IPS DF 4.7 (cell line): ENCODE data around the gene NATD1.

Source experiments
- DNase-seq: peaks from one replicate; pipeline ENCODE4 v3.0.0-alpha.2; 2013; ENCODE audit warnings: low spot score; ENCODE audit errors: extremely low read depth

The NATD1 gene

GRCh38 chr17:21289902-21290571, 36.8 kb upstream of the NATD1 start:
- no peak for DNase-seq

DNA sequence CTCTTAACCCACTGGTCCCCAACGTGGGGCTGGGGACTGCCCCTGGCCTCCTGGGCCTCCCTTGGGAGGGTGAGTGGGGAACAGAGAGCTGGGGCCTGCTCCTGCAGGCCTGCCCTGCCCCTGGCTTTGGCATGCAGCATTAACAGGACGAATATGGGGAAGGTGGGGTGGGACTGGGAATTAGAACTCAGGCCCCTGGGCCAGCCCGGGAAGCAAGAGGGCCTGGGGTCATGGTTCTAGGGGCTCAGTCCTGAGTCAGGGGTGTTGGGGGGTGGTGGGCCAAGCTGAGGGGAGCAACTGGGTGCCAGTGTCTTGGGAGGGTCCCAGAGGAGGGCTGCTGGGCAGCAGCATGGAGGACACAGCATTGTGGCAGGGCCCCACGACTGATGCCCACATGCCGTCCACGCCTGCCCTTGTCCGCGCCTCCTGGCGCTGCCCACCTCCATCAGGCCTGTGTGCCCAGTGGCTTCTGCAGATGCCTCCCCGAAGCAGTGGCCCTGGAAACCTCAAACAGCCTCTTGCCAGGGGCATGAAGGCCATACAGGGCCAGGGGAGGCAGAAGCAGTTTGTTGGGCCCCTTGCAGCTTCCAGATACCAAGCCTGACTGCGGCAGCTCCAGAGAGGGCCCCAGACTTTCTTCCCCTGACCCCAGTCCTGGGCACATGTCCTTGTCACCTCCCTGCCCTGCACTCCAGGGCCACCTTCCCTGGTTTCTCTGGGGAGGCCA, 36.1 kb upstream of the NATD1 start:
- no peak for DNase-seq

- no peak for DNase-seq
Measured at GRCh38 chr17:21288571-21289017, 35.4 kb upstream of the NATD1 start.

DNA sequence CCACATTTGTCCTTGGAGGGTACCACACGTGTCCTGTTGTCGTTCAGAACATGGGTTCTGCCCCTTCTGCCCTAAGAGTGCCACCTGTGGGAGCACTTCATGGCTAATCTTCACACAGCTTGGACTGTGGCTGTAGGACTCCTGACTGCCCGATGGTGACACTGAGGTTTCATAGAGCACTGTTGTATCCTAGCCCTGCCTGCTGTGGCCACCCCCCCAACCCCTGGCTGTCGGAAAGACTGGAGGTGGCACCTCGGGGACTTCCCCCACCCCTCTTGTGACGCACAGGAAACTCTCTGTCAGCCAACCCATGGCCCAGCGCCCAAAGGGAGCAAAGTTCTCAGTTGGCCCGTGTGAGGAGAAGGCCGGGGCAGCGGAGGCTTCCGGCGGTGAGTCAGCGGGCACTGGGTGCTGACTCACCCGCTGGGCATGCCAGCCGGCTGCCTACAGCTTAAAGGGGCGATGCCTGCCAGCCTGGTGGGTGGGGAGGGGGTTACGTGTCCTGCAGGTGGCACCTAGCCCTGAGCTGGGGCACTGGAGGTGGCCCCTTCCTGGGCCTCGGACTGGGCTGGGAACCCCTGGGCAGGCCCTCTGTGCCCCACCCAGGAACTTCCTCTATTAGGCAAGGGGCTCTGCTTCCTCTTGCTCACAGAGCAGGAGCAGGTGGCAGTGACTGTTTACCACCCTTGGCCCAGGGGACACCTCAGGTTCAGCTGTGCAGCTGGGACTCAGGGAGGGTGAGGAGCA, 34.7 kb upstream of the NATD1 start:
- no peak for DNase-seq

GRCh38 chr17:21286909-21287702, 33.9 kb upstream of the NATD1 start:
- DNase-seq, result no peak

GRCh38 chr17:21286066-21286770, 33.0 kb upstream of the NATD1 start:
- no peak for DNase-seq

- DNase-seq, result no peak
Measured at GRCh38 chr17:21285164-21286065, 32.2 kb upstream of the NATD1 start.

DNA sequence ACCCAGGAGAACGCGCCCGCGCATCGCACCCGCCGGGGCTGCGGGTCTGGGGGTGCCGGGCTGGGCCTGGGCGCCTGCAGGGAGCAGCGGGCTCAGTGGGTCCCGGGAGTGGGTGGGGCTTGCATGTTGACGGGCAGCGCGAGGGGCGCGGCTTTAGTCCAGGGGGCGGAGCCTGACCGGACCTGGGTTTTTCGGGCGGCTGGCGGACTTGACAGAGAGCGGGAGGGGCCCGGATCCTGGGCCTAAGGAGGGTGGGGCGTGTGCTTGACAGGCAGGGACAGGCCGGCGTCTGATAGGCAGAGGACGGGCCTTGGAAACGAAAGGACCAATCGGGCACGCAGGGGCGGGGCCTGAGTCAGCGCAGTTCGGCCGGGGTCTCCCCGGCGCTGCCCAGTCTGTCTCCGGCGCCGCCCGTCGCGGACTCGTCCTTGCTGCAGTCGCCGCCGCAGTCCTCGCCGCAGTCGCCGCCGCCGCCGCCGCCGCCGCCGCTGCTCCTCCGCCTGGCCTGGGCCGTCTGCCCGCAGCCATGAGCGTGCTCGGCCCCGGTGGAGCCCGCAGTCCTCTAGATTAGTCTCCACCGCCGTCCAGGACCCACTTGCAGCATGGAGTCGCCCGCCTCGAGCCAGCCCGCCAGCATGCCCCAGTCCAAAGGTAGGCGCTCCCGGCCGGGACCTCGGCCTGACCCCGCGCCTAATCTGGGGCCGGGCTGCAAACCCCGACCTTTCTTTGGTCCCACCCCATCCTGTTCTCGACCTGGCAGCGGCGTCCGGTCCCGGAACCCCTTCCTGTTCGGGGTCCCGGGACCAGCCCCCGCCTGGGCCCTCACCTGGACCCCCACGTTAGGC, 31.3 kb upstream of the NATD1 start, which contains the start of gene MAP2K3:
Gene MAP2K3 (plus strand): TSS at position 393 of the 845 bp plus-strand sequence. CDS start 210 bp downstream, at position 603.
- DNase-seq, result peak; percentile 87

DNA sequence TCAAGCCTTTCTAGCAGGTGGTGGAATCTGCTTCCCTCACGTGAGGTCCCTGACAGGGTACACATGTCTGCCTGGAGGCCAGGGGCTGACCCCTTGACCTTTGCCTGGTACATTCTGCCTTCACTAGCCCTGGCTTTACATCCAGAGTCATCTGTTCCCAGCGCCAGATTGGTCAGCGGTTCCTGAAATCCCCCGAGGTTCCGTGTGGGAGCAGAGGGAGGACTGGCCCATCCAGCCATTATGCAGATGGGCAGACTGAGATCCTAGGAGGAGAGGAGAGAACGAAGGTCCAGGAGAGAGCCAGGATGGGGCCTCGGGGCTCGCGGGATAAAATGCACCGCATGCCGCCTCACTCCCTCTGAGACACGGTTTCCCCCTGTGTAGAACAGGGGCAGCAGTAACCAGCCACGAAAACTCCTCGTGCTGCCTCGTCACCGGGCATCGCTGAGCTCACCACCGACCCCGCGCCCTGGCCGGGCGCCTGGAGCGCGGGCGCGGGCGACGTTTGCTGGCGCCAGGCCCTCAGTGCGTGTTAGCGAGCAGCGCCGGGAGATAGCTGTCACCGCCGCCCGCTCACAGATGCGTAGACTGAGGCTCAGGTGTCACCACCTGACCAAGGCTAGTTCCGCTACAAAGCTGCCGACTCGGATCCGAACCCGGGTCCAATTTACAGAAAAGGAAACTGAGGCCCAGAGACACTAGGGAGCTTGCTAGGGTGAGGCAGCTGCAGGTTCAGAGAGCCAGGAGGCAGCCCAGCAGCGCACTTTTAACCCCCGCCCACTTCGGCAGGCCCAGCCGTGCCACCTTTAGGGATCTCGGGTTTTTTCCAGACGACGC, 30.5 kb upstream of the NATD1 start:
- DNase-seq, result no peak

DNA sequence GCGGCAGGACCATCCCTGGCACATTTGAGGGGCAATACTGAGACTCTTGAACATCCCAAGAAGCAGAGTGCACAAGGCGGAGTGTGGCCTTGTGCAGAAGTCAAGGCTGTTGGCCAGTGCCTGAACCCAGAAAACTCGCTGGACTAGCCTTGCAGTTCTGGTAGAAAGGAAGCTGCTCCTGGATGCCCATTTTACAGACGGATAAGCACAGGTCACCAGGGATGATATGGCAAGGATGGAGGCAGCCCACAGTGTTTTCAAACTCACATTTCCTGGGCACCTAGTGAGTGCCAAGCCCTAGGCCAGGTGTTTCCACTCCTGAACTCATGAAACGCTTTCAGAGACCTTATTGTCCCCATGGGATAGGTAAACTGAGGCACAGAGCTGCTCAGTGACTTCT, 29.6 kb upstream of the NATD1 start:
- no peak for DNase-seq

DNA sequence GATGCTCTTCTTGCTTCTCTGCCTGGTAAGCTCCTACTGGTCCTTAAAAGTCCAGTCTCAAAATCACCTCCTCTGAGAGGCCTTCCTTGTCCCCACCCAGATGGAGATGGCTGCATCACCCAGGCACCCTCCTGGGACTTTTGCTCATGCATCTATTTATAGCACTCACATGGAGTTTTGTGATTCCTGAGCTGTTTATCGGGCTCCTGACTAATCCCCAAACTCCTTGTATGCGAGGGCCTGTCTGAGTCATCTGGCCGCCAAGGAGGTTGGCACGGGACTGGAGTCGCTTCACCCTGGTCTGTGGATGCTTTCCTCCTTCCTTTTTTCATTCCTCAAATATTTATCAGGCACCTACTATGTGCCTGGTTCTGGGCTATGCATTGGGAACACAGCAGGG, 29.0 kb upstream of the NATD1 start:
- DNase-seq, result no peak

DNA sequence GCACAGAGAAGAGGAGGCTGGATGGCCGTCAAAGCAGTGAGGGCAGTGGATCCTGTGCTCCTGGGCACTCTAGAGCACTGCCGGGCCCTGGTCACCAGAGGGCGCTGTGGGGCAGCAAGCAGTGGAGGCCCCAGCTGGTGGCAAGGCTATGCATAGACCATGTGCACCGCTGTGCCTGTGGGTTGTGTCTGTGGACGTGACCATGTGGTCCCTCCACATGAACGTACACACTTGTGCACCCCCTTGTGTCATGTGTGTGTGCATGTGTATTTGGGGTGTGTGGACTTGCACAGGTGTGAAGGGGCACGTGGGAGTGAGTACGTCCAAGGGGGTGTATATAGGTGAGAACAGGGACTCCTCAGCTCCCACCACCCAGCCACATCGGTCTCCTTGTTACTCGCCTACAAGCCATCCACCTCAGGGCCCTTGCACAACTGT, 26.9 kb upstream of the NATD1 start:
- DNase-seq, result peak; percentile 36

DNA sequence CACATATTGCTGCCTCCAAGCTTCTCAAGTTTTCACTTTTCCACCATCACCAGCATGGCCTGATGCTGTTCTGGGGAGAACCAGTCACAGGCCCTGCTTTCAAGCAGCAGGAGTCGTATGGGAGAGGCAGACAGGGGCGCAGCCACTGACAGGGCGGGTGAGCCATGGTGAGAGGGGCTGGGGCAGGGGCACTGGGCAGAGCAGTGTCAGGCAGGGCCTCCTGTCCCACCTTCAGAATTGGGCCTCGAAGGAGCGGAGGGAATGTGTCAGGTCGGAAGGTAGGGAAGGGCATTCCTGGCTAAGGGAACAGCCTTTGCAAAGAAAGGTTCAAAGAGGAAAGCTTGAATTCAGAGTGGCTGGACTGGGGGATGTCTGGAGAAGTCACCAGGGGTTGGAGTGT, 26.4 kb upstream of the NATD1 start:
- DNase-seq, result no peak

DNA sequence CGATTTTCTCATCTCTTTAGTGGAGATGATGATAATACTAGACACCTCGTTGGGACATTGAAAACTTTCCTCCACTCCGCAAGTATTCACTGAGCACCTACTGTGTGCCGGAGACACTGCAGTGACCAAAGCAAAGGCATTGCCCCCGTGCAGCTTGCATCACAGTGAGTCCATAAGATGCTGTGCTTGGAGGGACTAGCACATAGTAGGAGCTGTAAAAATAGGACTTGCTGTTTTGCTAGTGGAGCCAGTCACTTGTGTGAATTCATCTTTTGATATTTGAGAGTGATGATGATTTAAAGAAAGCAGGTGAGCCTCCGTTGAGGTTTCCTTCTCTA, 26.0 kb upstream of the NATD1 start:
- no peak for DNase-seq

- no peak for DNase-seq
Measured at GRCh38 chr17:21278450-21279197, 25.4 kb upstream of the NATD1 start.

DNA sequence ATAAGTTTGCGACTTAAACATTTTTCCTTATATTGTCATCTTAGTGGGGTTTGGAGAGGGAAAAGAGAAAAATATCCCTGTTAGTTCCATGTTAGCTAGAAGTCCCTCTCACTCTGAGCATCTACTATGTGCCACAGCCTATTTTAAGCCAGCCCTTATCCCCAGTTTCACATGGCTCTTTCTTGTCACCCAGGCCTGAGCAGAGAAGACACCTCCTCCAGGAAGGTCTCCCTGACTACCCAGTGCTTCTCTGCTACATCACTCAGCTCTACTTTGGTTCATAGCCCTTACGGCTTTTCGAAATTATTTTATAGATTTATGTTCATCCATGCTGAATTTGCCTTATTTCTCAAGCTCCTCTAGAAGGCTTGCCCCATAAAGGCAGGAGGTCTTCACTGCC, 24.1 kb upstream of the NATD1 start:
- DNase-seq, result no peak

DNA sequence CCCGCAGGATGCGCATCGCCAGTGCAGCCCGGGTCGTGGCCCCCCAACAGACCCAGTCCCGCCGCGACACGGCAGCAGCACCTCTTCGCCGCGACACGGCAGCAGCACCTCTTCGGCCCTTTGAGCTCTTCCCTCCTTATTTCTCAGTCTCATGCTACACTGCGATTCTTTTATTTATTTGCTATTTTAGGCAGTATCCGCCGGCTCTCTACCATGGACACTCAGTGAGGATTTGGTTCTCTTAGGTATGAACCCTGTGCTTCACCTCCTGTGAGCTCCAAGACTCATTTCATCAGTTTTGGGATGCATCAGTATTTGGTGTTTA, 23.0 kb upstream of the NATD1 start:
- no peak for DNase-seq
